G401 (cell line): ENCODE data around the gene DUSP16. TPM values are rescaled to one million over a fixed set of nuclear protein-coding genes. Genes with fewer than 3 reads are reported as not detected.

Experiments used
- DNase-seq: peaks from one replicate; pipeline ENCODE4 v3.0.0-alpha.2; 2015; ENCODE audit warnings: low spot score
- in situ Hi-C: cut with HindIII; loops from 2 replicates; pipeline ENCODE4 v1.10.0; 2016; ENCODE audit warnings: low sequenced_read_pairs, mixed read lengths
- total RNA-seq: library from RNA; depleted of rRNA; stranded (reverse); fragments of >200 nt; shearing (Covaris generic); gene quantifications from 2 replicates; pipeline ENCODE4 v1.2.3, GENCODE V29; 2014

Gene DUSP16
- total RNA-seq, 1 experiment from 2014 or later: 29.6 TPM

DNA sequence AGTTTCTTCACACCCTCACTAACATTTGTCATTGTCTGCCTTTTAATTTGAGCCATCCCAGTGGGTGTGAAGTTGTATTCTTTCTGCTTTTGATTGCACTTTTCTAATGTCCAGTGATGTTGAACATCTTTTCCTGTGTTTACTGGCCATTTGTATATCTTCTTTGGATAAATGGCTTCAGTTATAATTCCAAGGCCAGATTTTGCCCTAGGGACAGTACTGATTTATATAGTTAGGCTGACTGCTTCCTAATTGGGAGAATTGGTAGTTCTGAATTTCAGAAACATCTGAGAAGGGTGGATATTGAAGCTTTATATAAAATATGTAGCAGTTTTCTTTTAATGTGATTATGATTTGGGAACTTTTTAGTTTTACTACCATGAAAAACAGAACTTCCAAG, 108.3 kb downstream of the DUSP16 start:
- in situ Hi-C loops: no loop called here
- no peak for DNase-seq

DNA sequence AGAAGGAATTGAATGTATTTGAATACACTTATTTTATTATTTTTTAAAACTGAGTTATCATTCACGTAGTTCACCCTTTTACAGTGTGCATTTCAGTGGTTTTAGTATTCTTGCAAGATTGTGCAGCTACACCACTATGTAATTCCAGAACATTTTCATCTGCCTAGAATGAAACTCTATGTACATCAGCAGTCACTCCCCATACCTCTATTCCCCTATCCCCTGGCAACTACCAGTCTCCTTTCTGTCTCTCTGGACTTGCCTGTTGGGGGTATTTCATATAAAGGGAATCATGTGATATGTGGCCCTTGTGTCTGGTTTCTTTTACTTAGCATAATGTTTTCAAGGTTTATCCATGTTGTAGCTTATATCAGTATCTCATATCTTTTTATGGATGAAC, 109.0 kb downstream of the DUSP16 start:
- DNase-seq: no peak
- in situ Hi-C loops: no loop called here

GRCh38 chr12:12452326-12452902, 110.2 kb downstream of the DUSP16 start:
- DNase-seq: no peak
- in situ Hi-C loops: no loop called here

DNA sequence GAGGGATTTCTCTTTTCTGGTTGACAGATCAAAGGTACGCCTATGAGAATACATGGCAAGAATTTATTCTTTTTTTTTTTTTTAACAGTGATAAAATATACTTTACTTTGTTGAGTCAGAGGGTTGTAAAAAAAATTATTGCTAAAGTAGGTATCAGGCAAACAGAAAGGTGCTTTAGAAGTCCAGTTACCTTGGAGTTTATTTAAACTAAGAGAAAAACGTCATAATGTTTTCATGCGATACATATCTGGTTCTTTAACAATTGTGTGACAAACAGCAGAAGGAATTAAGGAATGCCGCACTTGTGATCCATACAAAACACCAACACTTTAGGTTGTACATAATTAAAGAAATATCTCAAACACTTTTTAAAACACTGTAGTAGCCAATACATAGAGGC, 111.6 kb downstream of the DUSP16 start:
- in situ Hi-C loops: no loop called here
- DNase-seq: no peak

DNA sequence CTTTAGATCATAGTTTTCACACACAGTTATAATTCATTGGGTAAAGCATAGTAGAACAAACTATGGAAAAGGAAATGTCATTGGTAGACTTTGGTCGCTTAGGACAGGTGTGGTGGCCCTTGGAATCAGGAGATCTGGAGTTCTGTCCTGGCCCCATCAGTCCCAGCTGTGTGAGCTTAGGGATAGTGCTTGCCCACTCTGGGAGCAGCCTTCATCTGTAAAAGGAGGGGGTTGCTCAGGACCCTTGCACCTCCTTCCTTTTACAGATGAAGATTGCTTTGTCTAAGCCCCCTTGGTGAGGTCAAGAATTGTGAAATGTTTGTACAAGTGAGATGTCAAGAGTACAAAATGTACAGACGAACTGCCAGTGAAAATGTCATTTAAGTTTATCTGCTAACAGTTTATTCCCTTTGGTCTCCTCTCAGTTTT, 112.6 kb downstream of the DUSP16 start:
- DNase-seq: no peak
- in situ Hi-C loops: no loop called here

DNA sequence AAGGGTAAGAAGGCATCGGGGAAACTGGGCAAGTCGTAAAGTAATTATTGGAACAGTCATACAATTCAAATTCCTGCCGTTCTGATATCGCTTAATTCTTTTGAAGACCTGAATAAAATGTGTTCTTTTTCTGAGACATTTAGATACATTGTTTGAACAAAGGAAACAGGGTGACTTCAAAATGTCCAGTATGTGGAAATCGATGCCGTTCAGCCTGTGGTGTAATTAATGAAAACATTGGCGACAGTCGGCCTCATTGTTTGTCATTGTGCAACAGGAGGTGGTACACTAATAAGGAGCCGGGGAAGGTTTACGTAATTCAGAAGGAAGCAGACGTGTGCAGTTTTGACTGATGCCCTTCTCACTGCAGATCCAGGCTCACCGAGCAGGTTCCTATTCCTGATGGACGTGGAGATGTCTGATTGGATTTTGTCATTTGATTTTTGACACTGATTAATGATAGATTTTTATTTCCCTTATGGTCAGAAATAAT, 113.1 kb downstream of the DUSP16 start:
- in situ Hi-C loops: no loop called here
- DNase-seq: no peak

DNA sequence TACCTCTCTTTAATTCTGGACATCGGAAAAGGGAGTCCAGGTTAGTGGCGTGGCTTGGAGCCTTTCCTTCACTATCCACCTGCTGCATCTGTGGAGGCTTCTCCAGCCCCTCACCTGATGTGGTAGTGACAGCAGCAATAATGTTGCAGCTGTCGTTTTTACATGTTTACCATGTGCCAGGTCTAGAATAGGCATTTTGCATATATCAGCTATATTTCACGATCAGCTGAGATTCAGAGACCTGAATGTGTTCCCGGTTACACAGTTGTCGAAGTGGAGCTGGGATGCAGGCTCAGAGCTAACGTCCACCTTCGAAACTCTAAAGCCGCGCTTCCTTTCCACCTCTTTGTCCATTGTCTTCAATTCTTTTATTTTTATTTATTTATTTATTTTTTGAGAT, 114.8 kb downstream of the DUSP16 start:
- DNase-seq: no peak
- in situ Hi-C loops: no loop called here

DNA sequence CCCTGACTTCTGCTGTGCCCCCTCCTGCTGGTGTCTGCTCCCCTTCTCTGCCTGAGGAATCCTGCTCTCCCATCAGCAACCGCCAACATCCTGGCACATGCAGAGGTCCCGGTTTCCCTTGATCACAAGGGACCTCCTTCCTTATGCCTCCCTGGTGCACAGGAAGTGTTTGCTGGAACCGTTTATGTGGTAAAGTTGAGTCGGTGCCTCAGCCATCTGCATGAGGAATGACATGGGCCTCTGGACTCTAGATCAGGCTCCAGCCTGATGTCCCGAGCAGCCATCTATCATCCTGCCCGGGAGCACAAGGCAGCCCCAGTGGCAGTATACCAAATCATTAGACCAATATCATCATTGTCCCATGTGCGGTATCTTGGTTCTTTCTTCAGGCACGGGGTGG, 115.4 kb downstream of the DUSP16 start:
- in situ Hi-C loops: no loop called here
- DNase-seq: no peak

DNA sequence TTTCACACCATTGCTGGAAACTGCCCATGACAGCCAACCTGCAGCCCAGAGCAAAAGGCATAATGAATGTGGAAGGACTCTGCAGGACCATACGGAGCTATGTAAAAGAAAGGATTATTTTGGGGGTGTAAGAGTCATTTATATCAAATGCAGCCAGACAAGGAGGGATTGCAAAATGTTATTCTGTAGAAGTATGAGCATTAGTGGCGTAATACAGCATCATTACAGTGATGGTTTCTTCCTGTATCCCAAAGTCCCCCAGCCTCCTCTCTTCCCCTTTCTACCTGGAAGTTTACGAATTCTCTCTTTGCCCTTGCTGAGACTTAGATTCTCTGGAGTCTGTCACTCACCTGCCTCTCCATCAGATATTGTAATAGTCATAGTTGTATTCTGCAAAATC, 115.9 kb downstream of the DUSP16 start:
- no peak for DNase-seq
- in situ Hi-C loops: no loop called here

DNA sequence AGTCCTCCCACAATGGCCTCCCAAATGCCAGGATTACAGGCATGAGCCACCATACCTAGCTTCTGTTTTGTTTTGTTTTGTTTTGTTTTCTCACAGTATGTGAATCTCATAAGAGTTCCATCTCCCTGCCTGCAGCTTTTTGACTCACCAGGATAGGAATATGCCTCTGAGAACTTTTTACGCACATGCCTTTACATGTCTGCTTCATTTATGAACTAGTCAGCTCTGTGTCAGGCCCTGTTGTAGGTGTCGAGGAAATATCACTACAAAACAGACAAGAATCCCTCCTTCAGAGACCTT, 116.8 kb downstream of the DUSP16 start:
- in situ Hi-C loops: no loop called here
- no peak for DNase-seq

DNA sequence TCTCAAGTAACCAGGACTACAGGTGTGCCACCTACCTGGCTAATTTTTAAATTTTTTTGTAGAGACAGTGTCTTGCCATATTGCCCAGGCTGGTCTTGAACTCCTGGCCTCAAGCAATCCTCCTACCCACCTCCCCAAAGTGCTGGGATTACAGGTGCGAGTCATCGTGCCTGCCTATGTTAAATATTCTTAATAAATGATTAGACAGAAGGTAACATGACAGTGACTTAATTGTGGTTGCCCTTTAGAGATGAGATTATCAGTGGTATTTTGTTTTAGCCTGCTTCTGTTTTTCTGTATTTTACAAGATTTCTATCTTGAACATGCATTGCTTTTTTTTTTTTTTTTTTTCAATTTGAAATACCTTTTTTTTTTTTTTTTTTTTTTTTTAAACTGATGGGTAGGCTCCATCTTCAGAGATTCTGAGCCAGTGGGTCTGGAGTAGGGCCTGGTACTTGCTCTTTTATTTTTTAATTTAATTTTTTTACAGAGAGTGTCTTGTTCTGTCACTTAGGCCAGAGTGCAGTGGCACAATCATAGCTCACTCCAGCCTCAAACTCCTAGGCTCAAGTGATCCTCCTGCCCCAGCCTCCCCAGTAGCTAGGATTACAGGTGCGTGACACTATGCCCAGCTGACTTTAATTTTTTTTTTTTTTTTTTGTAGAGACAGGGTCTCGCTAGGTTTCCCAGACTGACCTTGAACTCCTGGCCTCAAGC, 117.3 kb downstream of the DUSP16 start:
- in situ Hi-C loops: no loop called here
- no peak for DNase-seq

DNA sequence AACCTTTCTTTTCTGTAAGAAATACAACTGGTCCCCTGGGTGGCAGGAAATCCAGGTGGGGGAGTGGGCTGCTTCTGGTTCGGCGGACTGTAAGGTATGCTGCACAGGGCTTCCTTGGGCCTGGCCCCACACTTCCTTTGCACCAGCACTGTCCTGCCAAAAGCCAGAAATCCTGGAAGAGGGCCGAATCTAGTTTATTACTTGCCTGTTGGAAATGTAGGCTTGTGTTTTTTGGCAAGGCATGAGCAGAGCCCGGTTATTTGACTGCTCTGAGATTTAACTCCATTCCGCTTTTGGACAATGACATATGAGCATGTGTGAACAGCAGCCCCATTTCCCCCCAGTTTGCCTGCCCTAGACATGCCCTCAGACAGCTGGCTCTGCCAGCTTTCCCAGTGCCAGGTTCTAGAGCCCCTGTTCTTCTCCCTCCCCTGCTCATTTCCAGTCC, 119.2 kb downstream of the DUSP16 start:
- DNase-seq: peak; percentile 77
- in situ Hi-C loops: no loop called here

- in situ Hi-C loops: no loop called here
- peak; percentile 71 for DNase-seq
Measured at GRCh38 chr12:12442548-12443071, 120.1 kb downstream of the DUSP16 start.

DNA sequence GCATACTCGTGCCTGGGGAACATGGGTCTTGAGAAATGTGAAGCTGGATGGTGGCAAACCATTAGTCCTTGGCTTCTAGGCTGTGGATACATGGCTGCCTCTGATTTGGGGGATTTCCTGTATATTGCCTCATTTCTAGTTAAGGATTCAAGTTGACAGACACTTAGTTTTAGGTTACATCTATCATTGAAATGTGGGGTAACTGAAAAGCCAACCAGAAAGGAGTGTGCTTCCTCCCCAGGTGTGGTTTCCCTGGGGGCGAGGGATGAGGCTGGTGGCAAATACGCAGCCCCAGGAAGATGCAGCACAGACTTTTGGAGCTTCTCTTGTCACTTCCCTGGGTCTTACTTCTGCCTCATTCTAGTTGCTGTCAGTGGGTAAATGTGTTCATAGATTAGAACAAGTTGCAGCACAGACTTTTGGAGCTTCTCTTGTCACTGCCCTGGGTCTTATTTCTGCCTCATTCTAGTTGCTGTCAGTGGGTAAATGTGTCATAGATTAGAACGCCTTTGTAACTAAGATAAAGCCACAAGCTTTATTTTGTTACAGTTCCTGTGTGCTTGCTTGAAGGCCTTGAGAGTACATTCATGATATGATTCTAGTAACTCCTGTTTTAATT, 120.7 kb downstream of the DUSP16 start:
- in situ Hi-C loops: no loop called here

DNA sequence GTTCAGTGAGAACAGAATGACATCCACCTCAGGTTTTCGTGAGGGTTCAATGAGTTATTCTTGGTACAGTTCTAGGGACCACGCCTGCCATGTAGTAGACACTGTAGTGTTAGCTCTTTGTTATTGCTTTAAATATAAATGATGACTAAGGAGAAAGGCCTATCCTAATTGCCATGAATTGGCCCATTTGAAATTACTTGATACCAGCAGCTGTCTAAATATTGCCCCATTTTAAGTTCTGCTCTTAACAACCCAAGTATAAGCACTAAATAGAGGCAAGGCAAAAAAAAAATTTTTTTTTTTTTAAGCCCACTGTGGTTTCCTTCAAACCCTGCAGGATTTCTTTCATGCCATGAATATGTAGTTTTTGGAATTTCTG, 121.2 kb downstream of the DUSP16 start:
- in situ Hi-C loops: no loop called here

More for the DNA sequence above, 120.7 kb downstream of the DUSP16 start:
- DNase-seq: no peak

DNA sequence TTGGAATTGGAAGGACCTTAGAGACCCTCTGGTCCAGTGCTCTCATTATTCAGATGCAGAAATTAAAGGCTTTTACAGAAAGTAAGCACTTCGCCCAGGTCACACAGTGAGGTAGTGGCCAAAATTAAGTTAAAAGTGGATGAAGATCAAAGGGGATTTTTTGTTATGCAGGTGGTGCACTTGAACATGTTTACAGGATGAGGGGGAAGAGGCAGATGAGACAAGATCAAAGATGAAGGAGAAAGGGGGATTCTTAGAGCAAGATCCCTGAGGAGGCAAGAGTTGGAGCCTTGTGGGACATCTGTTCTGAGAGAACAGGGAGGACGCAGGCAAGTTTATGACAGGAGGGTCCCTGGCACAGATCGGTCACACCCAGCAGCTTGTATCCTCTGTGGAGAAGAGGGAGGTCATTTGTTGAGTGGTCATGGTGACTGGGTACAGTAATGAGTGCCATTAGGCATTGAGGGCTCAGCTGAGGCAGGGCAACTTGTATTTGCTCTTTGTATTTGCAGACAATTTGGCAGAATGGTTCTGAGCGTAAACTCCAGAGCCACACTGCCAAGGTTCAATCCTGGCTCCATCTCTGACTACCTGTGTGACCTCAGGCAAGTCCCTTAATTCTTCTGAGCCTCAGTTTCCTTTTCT, 121.8 kb downstream of the DUSP16 start:
- in situ Hi-C loops: no loop called here
- DNase-seq: no peak

More for the DNA sequence above, 121.2 kb downstream of the DUSP16 start:
- DNase-seq: no peak

DNA sequence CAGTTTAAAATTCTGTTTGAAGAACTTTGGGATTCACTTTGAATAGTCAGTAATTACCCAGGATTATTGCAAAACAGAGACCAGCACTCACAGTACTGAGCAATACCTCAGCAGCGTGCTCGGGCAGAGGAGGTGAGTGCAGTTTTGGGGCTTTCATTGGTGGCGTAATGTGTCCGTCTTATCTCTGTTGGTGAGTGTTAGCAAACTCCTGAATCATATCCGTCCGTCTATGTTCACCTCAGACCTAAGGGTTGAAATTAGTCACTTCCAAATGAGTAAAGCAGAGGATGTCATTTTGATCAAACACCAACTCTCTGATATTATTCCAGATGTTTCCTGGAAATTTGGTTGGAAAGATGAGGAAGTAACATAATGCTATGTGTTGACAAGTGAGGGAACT, 123.0 kb downstream of the DUSP16 start:
- in situ Hi-C loops: no loop called here
- DNase-seq: no peak

- in situ Hi-C loops: no loop called here
- DNase-seq: no peak
Measured at GRCh38 chr12:12436831-12437345, 125.8 kb downstream of the DUSP16 start.

DNA sequence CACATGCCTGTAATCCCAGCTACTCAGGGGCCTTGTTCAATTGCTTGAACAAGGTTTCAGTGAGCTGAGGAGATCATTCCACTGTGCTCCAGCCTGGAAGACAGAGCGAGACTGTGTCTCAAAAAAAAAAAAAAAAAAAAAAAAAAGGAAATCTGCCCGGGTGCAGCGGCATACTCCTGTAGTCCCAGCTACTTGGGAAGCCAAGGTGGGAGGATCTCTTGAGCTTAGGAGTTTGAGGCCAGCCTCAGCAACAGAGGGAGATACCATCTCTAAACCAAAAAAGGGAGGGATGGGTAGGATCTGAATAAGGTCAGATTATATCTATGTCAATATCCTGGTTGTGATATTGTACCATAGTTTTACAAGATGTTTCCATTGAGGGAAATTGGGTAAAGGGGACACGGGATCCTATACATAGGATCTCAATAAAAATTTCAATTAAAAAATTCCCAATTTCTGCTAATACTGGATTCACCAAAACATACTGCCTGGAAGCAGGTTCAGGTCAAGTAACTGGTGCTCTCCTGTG, 129.4 kb downstream of the DUSP16 start:
- no peak for DNase-seq
- in situ Hi-C loops: no loop called here

- in situ Hi-C loops: no loop called here
- no peak for DNase-seq
Measured at GRCh38 chr12:12432364-12432763, 130.3 kb downstream of the DUSP16 start.
